HepG2 (cell line): ENCODE data around the gene RTBDN. TPM values are rescaled to one million over a fixed set of nuclear protein-coding genes. Genes with fewer than 3 reads are reported as not detected.

Experiments
- ADNP ChIP-seq: sonication (generic); formaldehyde crosslinking; IDR thresholded peaks from 2 replicates; pipeline ENCODE4 v1.4.0; 2020; ENCODE audit warnings: missing genetic modification reagents
- AGO1 ChIP-seq: fragments of 200-400 bp; formaldehyde crosslinking; IDR thresholded peaks from 2 replicates; pipeline ENCODE4 v1.6.1; 2017; ENCODE audit warnings: mild to moderate bottlenecking, low read depth, low read length, moderate library complexity; ENCODE audit not compliant: poor library complexity, severe bottlenecking
- BATF2 ChIP-seq: sonication (generic); formaldehyde crosslinking; IDR thresholded peaks from 2 replicates; pipeline ENCODE4 v1.8.0; 2022; ENCODE audit warnings: mild to moderate bottlenecking, missing genetic modification reagents, moderate library complexity
- CAMTA2 ChIP-seq: sonication (generic); formaldehyde crosslinking; IDR thresholded peaks from 2 replicates; pipeline ENCODE4 v1.4.0; 2020; ENCODE audit warnings: mild to moderate bottlenecking, missing genetic modification reagents, borderline replicate concordance
- CHD4 ChIP-seq: fragments of 200-600 bp; sonication (generic); IDR thresholded peaks from 2 replicates; pipeline ENCODE4 v1.7.0; 2017; ENCODE audit warnings: mild to moderate bottlenecking, low read length, borderline replicate concordance
- DRAP1 ChIP-seq: IDR thresholded peaks from 2 replicates; pipeline ENCODE4 v1.6.1; 2016; ENCODE audit warnings: missing genetic modification reagents, missing compliant biosample characterization
- EHMT2 ChIP-seq: fragments of 200-600 bp; sonication (generic); IDR thresholded peaks from 2 replicates; pipeline ENCODE4 v1.7.0; 2017; ENCODE audit warnings: antibody characterized with exemption, low read depth, low read length, borderline replicate concordance
- GABPA ChIP-seq, 2 experiments: IDR thresholded peaks; 2 replicates each; pipeline ENCODE4 v1.6.1; 2011 to 2016; ENCODE audit warnings: low read depth in 2 of 2, low read length in 1 of 2, missing biosample characterization in 1 of 2, missing genetic modification characterization in 1 of 2
- GABPB1 ChIP-seq: IDR thresholded peaks from 2 replicates; pipeline ENCODE4 v1.6.1; 2016; ENCODE audit warnings: mild to moderate bottlenecking, missing genetic modification reagents, moderate library complexity, missing compliant biosample characterization
- HHEX ChIP-seq: IDR thresholded peaks from 2 replicates; pipeline ENCODE4 v1.6.1; 2016; ENCODE audit warnings: control low read depth
- MBD4 ChIP-seq: IDR thresholded peaks from 2 replicates; pipeline ENCODE4 v1.6.1; 2012; ENCODE audit warnings: low read length, inconsistent platforms, borderline replicate concordance
- MEF2D ChIP-seq: sonication (generic); formaldehyde crosslinking; IDR thresholded peaks from 2 replicates; pipeline ENCODE4 v1.5.1; 2020; ENCODE audit warnings: mild to moderate bottlenecking, missing genetic modification reagents
- MLX ChIP-seq: IDR thresholded peaks from 2 replicates; pipeline ENCODE4 v1.6.1; 2016
- PATZ1 ChIP-seq: sonication (generic); formaldehyde crosslinking; IDR thresholded peaks from 2 replicates; pipeline ENCODE4 v1.4.0; 2020; ENCODE audit warnings: missing genetic modification reagents
- SAFB2 ChIP-seq: sonication (generic); formaldehyde crosslinking; IDR thresholded peaks from 2 replicates; pipeline ENCODE4 v1.5.1; 2020; ENCODE audit warnings: missing genetic modification reagents, low read depth, mild to moderate bottlenecking, borderline replicate concordance
- SP2 ChIP-seq: sonication (generic); formaldehyde crosslinking; IDR thresholded peaks from 2 replicates; pipeline ENCODE4 v1.5.1; 2020; ENCODE audit warnings: mild to moderate bottlenecking, missing genetic modification reagents
- TOE1 ChIP-seq: sonication (generic); formaldehyde crosslinking; IDR thresholded peaks from 2 replicates; pipeline ENCODE4 v1.4.0; 2020; ENCODE audit warnings: mild to moderate bottlenecking, missing genetic modification reagents
- ZBTB21 ChIP-seq: sonication (generic); formaldehyde crosslinking; IDR thresholded peaks from 2 replicates; pipeline ENCODE4 v1.4.0; 2020; ENCODE audit warnings: missing genetic modification reagents
- ZNF280B ChIP-seq: sonication (generic); formaldehyde crosslinking; IDR thresholded peaks from 2 replicates; pipeline ENCODE4 v1.5.0; 2020; ENCODE audit warnings: missing genetic modification reagents, mild to moderate bottlenecking, borderline replicate concordance
- ZNF343 ChIP-seq: sonication (generic); formaldehyde crosslinking; IDR thresholded peaks from 2 replicates; pipeline ENCODE4 v1.4.0; 2020; ENCODE audit warnings: mild to moderate bottlenecking, missing genetic modification reagents
- ZNF670 ChIP-seq: sonication (generic); formaldehyde crosslinking; IDR thresholded peaks from 2 replicates; pipeline ENCODE4 v1.8.0; 2022; ENCODE audit warnings: mild to moderate bottlenecking, missing genetic modification reagents, borderline replicate concordance
- ZSCAN20 ChIP-seq: sonication (generic); formaldehyde crosslinking; IDR thresholded peaks from 2 replicates; pipeline ENCODE4 v1.4.0; 2020; ENCODE audit warnings: missing genetic modification reagents, mild to moderate bottlenecking, borderline replicate concordance
- ZSCAN29 ChIP-seq: sonication (generic); formaldehyde crosslinking; conservative IDR thresholded peaks from 2 replicates; pipeline ENCODE4 v1.4.0; 2020; ENCODE audit warnings: mild to moderate bottlenecking, missing genetic modification reagents
- polyA plus RNA-seq, 8 experiments: library from polyadenylated mRNA; depleted of rRNA in 3 of 8; stranded (reverse) in 7 of 8; unstranded in 1 of 8; fragments of >200 nt; fragmentation: Illumina TruSeq in 4 of 8; extraction: Trizol in 4 of 8; gene quantifications; 2 replicates each; pipeline versions ENCODE4 v1.2.1 to v1.2.3, GENCODE V29; 2011 to 2016; ENCODE audit warnings: low read depth in 4 of 8, missing spikeins in 1 of 8, mixed read lengths in 1 of 8; ENCODE audit not compliant: insufficient read depth in 1 of 8
- total RNA-seq, 5 experiments: library from RNA; depleted of rRNA; stranded (reverse); fragments of >200 nt; fragmentation: Illumina TruSeq; extraction: Trizol; gene quantifications; 2 replicates each; pipeline ENCODE4 v1.2.3, GENCODE V29; 2016; ENCODE audit warnings: low read depth in 1 of 5

RTBDN gene
- total and polyA plus RNA-seq, 2 of the 13 experiments (the other 11 are each of a cell fraction or from before 2014, with no cell fraction given): 0.27 to 0.48 TPM

- peak; percentile 90 for TF ChIP-seq GABPB1
- no peak for TF ChIP-seq ZSCAN20 (CRISPR knock-in tag)
- peak; percentile 86; the same call in 1 of the 2 replicates for TF ChIP-seq SAFB2 (CRISPR knock-in tag)
- TF ChIP-seq HHEX (CRISPR knock-in tag): no peak
- 0 out of 2 replicates have a peak, but pooled peaks have one; percentile 24 for TF ChIP-seq MEF2D (CRISPR knock-in tag)
- TF ChIP-seq TOE1 (CRISPR knock-in tag): no peak
- TF ChIP-seq CHD4: no peak
- TF ChIP-seq SP2 (CRISPR knock-in tag): no peak
- TF ChIP-seq EHMT2: no peak
- no peak for TF ChIP-seq ZSCAN29 (CRISPR knock-in tag)
- TF ChIP-seq ZNF670 (CRISPR knock-in tag): peak; percentile 57; the same call in 1 of the 2 replicates
- TF ChIP-seq MBD4: no peak
- TF ChIP-seq ZBTB21 (CRISPR knock-in tag): peak; percentile 42; the same call in 1 of the 2 replicates
- 0 out of 2 replicates have a peak, but pooled peaks have one; percentile 36 for TF ChIP-seq BATF2 (CRISPR knock-in tag)
- TF ChIP-seq ZNF343 (CRISPR knock-in tag): no peak
- no peak for TF ChIP-seq ADNP (CRISPR knock-in tag)
- TF ChIP-seq GABPA (IDR thresholded peaks at IDR 0.05; ENCODE audit: low read depth, low read length): peak; percentile 23; the same call in 1 of the 2 replicates
- peak; percentile 75 for TF ChIP-seq GABPA (CRISPR knock-in tag; IDR thresholded peaks at IDR 0.05; ENCODE audit: low read depth)
- peak; percentile 98 for TF ChIP-seq PATZ1
- TF ChIP-seq CAMTA2 (CRISPR knock-in tag): no peak; the same call in 1 of the 2 replicates
- peak; percentile 99 for TF ChIP-seq DRAP1 (CRISPR knock-in tag)
- no peak for TF ChIP-seq AGO1
- TF ChIP-seq MLX (CRISPR knock-in tag): peak; percentile 85
- TF ChIP-seq ZNF280B: peak; percentile 89
These were observed 42.9 kb downstream of the RTBDN start, which contains the start of gene JUNB (continued) for GRCh38 chr19:12791345-12792050.
